DMS114 treated with DMSO at 0.1 percent for 48 hours (cell line): ENCODE data around the gene NALCN.

Experiments used
- DNase-seq: peaks from one replicate; lab custom pipeline; 2025; ENCODE audit not compliant: unreplicated experiment; lab: John Stamatoyannopoulos, UW

The NALCN gene

DNA sequence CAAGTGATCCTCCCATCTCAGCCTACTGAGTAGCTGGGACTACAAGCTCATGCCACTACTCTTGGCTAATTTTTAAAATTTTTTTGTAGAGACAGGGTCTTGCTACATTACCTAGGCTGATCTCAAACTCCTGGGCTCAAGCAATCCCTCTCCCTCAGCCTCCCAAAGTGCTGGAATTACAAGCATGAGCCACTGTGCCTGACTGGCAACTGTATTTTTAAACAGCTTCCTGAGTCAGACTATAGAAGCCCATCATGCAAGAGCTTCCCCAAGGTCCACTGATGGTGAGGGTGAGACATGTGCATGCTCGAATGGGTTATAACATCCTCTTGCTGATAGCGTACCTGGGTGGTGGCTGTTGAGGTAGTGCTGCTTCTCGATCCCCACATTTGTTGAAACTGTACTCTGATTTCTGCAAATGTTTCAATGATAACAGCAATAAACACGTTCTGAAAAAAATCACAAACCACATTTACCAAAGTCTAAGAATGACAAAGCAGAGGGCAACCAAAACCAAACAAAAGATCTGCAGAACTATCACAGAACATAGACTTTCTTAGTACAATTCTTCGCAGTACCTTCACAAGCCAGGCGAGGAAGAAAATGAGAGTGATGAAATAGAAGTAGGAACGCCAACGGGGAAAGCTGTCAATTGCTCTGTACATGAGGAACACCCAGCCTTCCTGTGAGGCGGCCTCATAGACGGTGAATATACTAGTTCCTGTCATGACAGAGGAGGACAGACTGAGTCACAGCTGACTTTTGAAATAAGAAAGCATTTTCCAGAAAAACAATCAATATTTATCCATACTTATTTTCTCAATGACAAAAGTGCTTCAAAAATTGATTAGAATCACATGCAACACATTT, 124.4 kb downstream of the NALCN start:
- no peak for DNase-seq

DNA sequence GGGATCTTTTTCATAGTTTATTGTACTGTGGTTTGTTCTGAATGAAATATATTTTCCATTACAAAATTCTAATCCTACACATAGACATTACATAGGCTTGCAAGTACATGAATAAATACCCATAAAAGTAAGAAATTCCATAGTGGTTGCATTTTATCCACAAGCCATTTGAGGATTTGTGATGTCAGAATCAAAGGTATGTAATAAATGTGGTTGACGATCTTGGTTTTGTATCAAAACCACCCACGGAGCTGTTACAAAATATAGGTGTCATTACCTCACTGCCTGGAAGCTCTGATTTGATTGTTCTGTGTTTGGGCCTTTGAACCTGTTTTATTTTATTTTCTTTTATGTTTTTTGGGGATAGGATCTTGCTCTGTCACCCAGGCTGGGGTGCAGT, 125.1 kb downstream of the NALCN start:
- DNase-seq: no peak

DNA sequence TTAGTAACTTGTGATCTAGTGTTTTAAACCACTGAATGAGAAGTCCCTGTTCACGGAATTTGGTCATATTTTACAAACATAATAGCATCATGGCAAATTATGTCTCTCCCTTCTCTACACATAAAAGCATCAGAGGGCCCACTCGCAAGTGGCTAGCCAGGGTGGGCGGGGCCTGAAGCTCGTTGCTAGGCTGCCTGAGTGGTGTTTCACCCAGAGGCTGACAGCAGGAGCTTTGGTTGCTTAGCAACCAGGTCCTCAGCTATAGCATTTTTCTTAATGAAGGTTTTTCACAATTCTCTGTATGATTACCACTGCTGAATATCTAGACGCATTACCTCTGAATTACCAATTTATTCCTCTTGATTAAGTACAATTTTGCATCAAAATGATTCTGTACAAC, 126.5 kb downstream of the NALCN start:
- DNase-seq: no peak

DNA sequence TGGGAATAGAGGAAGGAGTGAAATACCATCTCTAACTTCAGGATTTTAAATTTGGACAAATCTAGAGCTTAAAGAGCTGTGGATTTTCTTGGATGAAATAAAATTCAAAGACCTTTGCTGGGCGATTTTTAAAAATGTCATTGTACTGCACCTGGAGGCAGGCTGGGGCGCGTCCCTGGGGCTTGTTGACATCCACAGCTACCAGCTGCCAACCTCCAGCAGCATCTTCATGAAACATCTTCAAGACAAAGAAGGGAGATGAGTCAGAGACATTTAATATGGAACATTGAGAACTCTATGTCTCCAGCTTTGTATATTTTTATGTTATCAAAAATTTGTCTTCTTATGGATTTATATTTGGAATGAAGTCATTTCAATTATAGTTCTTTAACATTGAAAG, 132.5 kb downstream of the NALCN start:
- no peak for DNase-seq

DNA sequence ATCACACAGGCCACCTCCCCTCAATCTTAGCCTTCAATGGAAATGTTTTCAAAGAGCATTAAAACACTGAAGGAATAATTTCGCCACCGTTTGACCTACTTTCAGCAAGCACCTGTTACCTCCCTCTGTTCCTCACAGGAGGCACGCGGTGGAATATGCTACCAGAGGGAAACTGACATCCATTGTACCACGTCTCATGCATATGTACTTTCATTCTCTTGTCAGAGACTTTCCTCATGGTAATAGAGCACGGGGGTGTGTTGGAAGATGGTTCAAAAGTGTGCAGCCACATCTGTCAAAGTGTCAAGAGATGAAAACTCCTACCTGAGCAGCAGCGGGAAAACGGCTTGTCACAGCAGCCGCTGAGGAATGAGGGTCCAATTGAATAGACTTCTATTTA, 143.4 kb downstream of the NALCN start:
- no peak for DNase-seq

DNA sequence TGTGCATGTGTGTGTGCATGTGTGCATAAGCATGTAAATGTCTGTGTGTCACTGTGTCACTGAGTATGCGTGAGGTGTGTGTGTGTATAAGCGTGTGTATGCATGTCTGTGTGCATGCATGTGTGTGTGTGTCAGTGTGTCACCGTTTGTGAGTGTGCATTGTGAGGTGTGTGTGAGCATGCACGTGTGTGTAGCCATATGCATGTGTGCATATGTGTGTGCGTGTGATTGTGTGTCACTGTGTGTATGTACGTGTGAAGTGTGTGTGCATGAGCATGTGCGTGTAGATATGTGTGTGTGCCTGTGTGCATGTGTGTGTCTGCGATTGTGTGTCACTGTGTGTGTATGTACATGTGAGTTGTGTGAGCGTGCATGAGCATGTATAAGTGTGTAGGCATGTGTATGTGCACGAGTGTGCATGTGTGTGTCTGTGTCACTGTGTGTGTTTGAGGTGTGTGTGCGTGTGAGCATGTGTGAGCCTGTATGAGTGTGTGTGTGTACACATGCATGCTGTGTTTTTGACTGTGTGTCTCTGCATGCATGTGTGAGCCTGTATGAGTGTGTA, 144.5 kb downstream of the NALCN start:
- DNase-seq: no peak

DNA sequence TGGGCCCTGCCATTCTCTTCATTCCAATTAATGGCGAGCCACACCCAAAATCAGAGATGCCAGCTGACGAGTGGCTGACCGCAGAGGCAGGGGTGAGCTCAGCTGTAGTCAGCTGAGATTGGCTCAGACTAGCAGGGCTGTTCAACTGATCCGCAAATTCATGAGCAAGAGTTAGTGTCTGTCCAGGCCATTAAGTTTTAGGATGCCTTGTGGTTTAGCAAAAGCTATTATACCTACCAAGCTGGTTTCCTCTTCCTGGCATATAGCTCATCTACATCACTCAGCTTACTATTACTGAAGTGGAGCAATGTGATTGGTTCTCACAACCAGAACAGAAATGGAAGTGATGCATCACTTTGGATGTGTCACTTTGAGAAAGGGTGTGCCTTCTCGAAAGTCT, 148.7 kb downstream of the NALCN start:
- DNase-seq: no peak

DNA sequence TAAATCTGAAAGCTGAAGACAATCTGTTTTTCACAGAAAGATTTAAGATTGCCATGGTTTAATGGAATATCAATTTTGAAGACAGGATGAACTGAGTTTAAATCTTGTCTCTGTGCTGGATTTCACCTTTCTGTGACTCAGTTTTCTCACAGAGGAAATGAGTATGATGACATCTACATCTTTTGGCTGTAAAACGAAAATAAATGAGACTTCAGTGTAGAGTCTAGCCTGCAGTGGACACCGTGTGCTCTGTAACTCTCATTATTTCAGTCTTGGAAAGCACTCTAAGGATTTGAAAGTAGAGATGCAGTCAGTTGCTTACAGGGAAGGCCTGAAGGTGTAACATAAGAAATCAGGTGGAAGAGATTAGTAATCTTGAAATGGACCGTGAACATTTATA, 150.4 kb downstream of the NALCN start:
- no peak for DNase-seq

DNA sequence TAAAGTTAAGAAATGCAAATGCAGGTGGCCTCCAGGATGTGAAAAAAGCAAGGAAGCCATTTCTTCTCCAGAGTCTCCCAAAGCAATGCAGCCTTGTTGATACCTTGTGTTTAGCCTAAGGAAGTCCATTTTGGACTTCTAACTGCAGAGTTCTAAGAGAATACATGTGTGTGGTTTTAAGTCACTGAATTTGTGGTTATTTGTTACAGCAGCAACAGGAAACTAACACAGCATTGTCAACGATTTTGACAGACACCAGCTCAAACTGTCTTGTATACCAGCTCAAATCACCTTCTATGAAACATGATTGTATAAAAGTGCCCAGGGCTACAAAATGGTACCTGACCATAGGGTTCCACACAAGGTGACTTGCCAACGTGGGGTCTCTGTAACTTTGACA, 151.4 kb downstream of the NALCN start:
- DNase-seq: no peak

DNA sequence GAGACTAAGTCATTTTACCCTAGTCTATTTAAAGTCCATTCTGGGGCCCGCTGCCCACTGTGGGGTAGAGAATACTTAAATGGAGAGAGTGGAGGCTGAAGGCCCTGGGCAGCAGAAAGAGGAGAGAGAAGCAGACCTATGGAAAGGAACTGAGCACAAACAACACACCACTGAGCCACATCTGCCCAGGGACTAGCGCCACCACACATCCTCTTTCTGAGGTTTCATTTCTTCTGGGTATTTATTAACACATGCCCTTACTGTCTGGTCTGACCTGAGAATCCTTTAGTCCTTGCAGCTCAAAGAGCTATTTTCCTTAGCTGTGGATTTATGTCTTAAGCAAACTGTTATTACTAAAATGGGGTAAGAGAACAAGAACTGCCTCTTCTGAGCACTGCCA, 154.0 kb downstream of the NALCN start:
- DNase-seq: no peak

DNA sequence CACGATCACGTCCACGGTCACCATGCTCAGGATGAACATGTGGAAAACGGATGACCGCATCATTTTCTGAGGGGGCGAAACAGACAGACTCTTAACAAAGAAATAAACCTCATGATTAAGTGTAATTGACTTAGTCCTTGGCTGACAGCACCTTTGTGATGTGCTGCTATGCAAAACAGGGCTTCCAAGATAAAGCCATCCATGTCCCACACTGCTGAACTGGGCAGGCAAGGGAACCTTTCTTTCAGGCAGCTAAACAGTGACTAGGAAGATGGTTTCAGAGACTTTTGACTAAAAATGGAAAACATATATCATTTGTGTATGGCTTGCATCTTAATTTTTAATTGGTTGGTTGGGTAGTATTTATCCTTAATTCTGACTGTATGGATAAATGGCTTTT, 157.8 kb downstream of the NALCN start:
- no peak for DNase-seq

DNA sequence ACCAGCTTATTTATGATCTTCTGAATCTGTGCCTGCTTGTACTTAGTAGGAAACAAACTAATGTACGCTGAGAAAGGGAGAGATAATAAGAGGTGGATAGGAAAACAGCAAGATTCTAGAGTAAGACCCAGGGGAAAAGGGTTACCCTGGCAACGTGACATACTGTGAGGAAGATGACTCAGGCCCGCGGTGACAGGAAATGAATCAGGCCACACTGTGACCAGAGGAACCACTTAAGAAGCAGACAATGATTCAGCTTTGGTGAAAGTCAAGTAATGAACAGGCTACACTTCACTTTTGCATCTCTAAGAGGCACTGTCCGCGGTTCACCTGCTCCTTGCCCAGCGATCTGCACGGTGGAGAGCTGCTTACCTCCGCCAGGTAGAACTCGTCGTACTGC, 158.2 kb downstream of the NALCN start:
- DNase-seq: no peak

DNA sequence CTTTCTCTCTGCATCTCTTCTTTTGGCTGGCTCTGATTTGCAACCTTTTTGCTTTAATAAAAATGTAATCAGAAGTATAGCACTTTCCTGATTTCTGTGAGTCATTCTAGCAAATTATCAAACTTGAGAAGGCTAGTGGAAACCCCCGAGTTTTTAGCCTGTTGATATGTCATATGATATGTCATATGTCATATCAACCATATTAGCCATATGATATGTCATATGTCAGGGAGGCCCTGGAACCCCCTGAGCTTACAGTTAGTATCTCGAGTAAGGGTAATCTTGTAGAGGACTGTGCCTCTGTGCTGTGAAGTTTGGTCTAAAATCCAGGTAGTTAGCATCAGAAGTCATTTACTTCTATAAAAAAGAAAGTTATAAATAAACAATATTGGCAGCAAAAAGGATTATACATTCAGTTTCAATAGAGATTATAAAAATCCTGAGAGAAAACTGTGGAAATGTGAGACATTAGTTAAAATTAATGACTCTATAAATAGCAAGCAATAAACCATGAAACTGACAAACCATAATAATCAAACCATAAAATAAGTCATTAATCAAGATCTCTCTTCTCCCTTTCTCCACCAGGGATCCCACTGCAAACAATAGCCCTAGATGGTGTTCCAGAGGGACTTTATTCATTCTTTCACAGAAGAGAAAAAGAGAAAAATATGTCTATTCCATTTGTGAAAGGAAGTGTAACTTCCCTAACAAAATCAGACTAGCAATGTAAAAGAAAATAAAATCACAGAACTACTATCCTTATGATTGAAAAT, 167.4 kb downstream of the NALCN start:
- DNase-seq: no peak

DNA sequence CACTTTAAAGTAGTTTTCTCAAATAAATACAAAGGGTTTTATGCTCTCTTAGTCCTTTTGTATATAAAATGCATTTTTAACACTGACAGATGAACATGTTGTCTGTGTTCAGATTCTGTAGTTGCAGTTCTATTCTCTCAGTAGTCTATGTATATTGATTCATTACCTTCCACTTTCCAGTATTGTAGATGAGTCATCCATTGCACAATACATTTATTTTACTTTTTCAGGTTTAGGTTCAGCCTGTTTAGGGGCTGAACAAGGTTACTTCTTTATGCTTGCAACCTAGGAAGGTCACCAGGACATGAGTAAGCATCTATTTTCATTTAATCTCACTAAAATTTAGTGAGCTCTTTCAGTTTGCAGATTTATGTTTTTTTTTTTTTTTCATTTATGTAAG, 173.6 kb downstream of the NALCN start:
- no peak for DNase-seq

DNA sequence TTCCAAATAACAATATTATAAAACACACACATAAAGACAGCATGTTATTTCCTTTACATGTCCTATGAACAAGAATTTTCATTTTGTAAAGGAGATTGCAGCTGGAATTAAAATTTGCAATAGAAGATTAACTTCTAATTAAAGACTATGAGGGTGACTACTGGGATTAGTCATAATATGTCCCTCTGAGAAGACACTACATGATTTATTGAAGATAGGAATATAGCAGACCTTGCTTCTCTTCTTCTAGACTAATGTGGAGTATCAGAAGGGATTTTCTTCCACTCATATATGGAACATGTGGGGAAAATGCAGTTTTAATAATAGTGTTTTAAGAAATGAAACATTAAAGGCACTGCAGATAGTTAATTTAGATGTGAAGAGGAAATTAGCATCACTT, 177.8 kb downstream of the NALCN start:
- DNase-seq: no peak

DNA sequence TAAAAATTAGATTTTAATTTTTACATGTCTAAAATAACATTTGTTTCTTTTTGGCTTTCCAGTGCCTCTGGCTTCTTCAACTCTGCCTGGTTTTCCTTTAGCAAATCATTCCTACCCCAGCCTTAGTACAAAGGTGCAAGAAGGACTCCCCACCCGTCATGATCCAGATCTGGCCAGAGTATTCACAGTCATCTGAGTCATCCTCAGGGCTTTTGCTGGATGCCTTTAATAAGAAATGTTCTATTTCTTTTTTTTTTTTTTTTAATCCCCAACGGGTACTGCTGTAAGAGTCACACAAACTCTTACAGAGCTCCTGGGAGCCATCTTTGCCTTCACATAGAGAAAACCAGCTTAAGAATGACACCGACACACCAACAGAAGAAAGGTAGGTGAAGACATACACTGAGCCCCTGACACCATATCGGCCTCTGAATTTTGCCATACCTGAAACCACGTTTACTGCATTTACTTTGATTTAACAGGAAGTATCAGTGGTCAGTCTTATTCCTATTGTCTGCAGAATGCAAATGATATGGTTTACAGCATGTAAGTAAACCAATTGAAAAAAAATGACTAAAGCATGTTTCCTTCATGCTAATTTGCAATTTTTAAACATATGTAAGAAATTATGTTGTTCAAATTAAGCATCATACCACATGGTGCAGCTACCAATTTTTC, 184.4 kb downstream of the NALCN start:
- DNase-seq: no peak

DNA sequence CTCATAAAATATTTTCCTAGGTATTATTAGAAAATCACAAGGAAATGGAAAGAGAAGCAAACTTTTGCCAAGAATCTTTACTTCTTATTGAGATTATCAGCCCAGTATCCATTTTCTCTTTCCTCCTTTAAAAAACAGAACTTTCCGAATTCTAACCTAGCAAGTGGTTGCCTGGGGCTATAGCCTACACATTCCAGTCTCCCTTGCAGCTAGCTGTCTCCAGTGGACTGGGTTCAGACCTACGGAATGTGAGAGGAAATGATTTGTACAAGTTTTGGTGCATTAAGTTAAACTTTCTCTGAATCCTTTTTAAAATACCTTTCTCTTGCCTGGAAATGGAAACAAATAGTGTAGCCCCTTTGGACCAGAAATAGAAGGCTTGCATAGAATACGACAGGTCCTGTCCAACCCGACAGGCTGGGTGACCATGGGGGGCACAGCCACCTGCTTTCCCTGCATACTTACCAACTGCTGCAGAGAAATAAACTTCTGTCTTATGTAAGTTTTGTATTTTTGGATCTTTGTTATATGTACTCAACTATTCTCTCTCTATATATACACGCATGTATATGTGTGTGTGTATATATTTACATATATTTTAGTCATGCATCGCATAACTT, 185.9 kb downstream of the NALCN start:
- DNase-seq: no peak

DNA sequence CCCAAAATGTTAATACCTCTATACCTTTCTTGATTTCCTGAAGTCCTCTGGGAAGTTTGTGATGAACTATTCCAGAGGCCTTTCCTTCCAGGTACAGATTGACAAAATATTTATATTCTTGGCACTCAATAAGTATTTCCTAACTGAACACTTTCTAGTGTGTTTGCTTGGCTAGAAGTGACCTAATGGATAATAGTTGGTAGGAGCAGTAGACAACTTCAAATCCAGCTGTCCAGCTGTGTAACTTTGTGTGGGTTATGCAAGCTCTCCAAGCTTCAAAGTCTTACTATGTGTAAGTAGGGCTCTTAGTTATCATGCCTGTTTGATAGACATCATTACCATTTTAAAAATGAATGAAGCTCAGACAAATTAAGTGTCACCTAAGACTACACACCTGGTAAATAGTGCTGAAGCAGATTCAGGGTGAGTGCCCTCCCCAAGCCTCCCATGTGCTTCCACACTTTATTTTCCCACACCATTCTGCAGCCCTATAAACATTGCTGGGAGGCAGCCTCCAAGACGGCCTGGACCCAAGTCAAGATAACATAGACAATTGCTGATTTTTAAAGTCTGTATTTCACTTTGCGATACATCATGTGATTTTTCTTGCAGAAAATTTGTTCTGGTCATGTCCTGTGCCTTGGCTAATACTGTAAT, 196.6 kb downstream of the NALCN start:
- DNase-seq: no peak

DNA sequence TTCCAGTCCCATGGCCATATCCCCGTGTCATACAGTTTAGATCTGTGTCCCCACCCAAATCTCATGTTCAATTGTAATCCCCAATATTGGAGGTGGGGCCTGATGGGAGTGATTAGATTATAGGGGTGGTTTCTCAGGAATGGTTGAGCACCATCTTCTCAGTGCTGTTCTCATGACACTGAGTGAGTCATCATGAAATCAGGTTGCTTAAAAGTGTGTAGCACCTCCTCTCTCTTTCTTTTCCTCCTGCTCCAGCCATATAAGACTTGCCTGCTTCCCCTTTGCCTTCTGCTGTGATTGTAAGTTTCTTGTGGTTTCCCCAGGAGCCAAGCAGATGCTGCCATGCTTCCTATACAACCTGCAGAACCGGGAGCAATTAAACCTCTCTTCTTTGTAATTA, 197.8 kb downstream of the NALCN start:
- DNase-seq: no peak

DNA sequence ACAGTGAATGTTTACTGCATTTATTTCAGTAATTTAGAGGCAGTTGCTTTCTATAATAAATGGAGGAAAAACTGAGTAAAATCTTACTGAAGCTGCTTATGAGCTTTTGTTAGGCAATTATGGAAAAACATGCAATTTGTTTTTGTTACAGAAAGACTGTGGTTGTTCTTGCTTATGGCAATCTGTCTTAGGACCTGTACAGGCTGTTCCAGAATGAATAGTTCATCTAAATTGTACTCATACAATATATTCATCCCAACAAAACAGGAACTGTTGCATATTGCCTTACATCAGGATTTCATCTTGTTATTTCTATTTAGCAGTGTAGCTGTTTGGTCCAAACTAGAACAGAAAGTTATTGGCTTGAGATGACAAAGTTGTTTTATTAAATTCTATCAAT, 199.2 kb downstream of the NALCN start:
- DNase-seq: no peak

DNA sequence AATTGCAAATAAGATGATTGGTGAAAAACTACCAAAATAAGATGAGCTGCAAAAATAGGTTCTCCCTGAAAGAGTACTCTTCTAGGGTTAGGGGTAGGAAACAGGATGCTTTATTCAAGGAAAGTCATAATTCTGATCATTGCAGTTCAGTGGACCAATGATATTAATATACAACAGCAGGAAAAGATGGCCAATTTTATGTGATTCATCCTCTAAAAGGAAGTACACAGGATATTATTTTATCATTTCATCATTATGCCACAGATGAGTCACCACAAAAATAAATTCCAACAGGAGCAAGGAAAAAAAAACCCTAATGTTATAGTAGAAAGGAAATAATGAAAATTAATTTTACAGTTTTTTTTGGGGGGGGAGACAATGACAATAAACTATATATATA, 205.0 kb downstream of the NALCN start:
- DNase-seq: no peak
